ENCODE results near the gene FBRS. TPM values are rescaled to one million over a fixed set of nuclear protein-coding genes. Genes with fewer than 3 reads are reported as not detected.

The FBRS gene
- total and polyA plus RNA-seq, 4 donors, result 11.5 to 69.0 (median 46.0) TPM

GRCh38 chr16:30654856-30655255, 3.4 kb upstream of the FBRS start:
- H3K27me3 ChIP-seq (ENCODE audit: control insufficient read depth, insufficient read depth, low read length), result no peaks in the 10 kb centered on the region
- no peak overlapping the region for H3K4me3 ChIP-seq (ENCODE audit: low read depth, low read length)
- H3K36me3 ChIP-seq (ENCODE audit: control insufficient read depth, insufficient read depth, low read length), result peaks cover 49% of the 10 kb centered on the region
- 95% methylated on average over 18 of the region's 18 CpGs for WGBS (ENCODE audit: insufficient coverage)
- H3K27ac ChIP-seq (ENCODE audit: low read depth, low read length), result no peak overlapping the region
- H3K4me1 ChIP-seq (ENCODE audit: control insufficient read depth, insufficient read depth, low read length), result peaks cover 33% of the 10 kb centered on the region
- no peaks in the 10 kb centered on the region for H3K9me3 ChIP-seq (ENCODE audit: control insufficient read depth, insufficient read depth, low read length)
- DNase-seq (ENCODE audit: low read depth in 4 of 6, low spot score in 6 of 6), result no peak

GRCh38 chr16:30655815-30656347, 2.4 kb upstream of the FBRS start:
- H3K27me3 ChIP-seq (ENCODE audit: control insufficient read depth, insufficient read depth, low read length), result no peaks in the 10 kb centered on the region
- H3K9me3 ChIP-seq (ENCODE audit: control insufficient read depth, insufficient read depth, low read length), result no peaks in the 10 kb centered on the region
- peaks cover 58% of the 10 kb centered on the region for H3K36me3 ChIP-seq (ENCODE audit: control insufficient read depth, insufficient read depth, low read length)
- H3K4me3 ChIP-seq (ENCODE audit: low read depth, low read length), result no peak overlapping the region
- no peak overlapping the region for H3K27ac ChIP-seq (ENCODE audit: low read depth, low read length)
- no peak for DNase-seq (ENCODE audit: low read depth in 4 of 6, low spot score in 6 of 6)
- 94% methylated on average over 11 of the region's 12 CpGs for WGBS (ENCODE audit: insufficient coverage)
- peaks cover 40% of the 10 kb centered on the region for H3K4me1 ChIP-seq (ENCODE audit: control insufficient read depth, insufficient read depth, low read length)

GRCh38 chr16:30656388-30656787, 1.8 kb upstream of the FBRS start:
- no peaks in the 10 kb centered on the region for H3K9me3 ChIP-seq (ENCODE audit: control insufficient read depth, insufficient read depth, low read length)
- peaks cover 45% of the 10 kb centered on the region for H3K4me1 ChIP-seq (ENCODE audit: control insufficient read depth, insufficient read depth, low read length)
- H3K4me3 ChIP-seq (ENCODE audit: low read depth, low read length), result no peak overlapping the region
- WGBS (ENCODE audit: insufficient coverage), result 99% methylated on average over 6 of the region's 8 CpGs
- no peak for DNase-seq (ENCODE audit: low read depth in 4 of 6, low spot score in 6 of 6)
- no peak overlapping the region for H3K27ac ChIP-seq (ENCODE audit: low read depth, low read length)
- H3K36me3 ChIP-seq (ENCODE audit: control insufficient read depth, insufficient read depth, low read length), result peaks cover 62% of the 10 kb centered on the region
- no peaks in the 10 kb centered on the region for H3K27me3 ChIP-seq (ENCODE audit: control insufficient read depth, insufficient read depth, low read length)

- Histone ChIP-seq H3K9me3 (ENCODE audit: control insufficient read depth, insufficient read depth, low read length) (no peaks in the 10 kb centered on the region), H3K4me1 (ENCODE audit: control insufficient read depth, insufficient read depth, low read length) (peaks cover 43% of the 10 kb centered on the region), H3K27ac (ENCODE audit: low read depth, low read length) (peak overlapping the region; percentile 94), H3K4me3 (ENCODE audit: low read depth, low read length) (peak overlapping the region; percentile 51), H3K27me3 (ENCODE audit: control insufficient read depth, insufficient read depth, low read length) (no peaks in the 10 kb centered on the region), H3K36me3 (ENCODE audit: control insufficient read depth, insufficient read depth, low read length) (peaks cover 65% of the 10 kb centered on the region)
- no peak for DNase-seq (ENCODE audit: low read depth in 4 of 6, low spot score in 6 of 6)
- WGBS (ENCODE audit: insufficient coverage), result 22% methylated on average over 28 of the region's 32 CpGs
Measured at GRCh38 chr16:30656974-30657865, 1.0 kb upstream of the FBRS start.

- H3K4me3 ChIP-seq (ENCODE audit: low read depth, low read length), result peak overlapping the region; percentile 84
- H3K9me3 ChIP-seq (ENCODE audit: control insufficient read depth, insufficient read depth, low read length), result no peaks in the 10 kb centered on the region
- H3K27me3 ChIP-seq (ENCODE audit: control insufficient read depth, insufficient read depth, low read length), result no peaks in the 10 kb centered on the region
- peaks cover 41% of the 10 kb centered on the region for H3K4me1 ChIP-seq (ENCODE audit: control insufficient read depth, insufficient read depth, low read length)
- peak; percentile 93 to 99 (median 96) for DNase-seq (ENCODE audit: low read depth in 4 of 6, low spot score in 6 of 6)
- H3K36me3 ChIP-seq (ENCODE audit: control insufficient read depth, insufficient read depth, low read length), result peaks cover 65% of the 10 kb centered on the region
- under 1% methylated on average over 55 of the region's 64 CpGs for WGBS (ENCODE audit: insufficient coverage)
- H3K27ac ChIP-seq (ENCODE audit: low read depth, low read length), result peak overlapping the region; percentile 100
Measured at GRCh38 chr16:30658731-30659506, 688 bp downstream of the FBRS start.

GRCh38 chr16:30659507-30660423, 1.5 kb downstream of the FBRS start:
- H3K36me3 ChIP-seq (ENCODE audit: control insufficient read depth, insufficient read depth, low read length), result peaks cover 65% of the 10 kb centered on the region
- peak overlapping the region; percentile 84 for H3K4me3 ChIP-seq (ENCODE audit: low read depth, low read length)
- no peaks in the 10 kb centered on the region for H3K9me3 ChIP-seq (ENCODE audit: control insufficient read depth, insufficient read depth, low read length)
- no peaks in the 10 kb centered on the region for H3K27me3 ChIP-seq (ENCODE audit: control insufficient read depth, insufficient read depth, low read length)
- peaks cover 44% of the 10 kb centered on the region for H3K4me1 ChIP-seq (ENCODE audit: control insufficient read depth, insufficient read depth, low read length)
- peak in 2 of 6 donors; percentile 29 to 35 for DNase-seq (ENCODE audit: low read depth in 4 of 6, low spot score in 6 of 6)
- peak overlapping the region; percentile 76 for H3K27ac ChIP-seq (ENCODE audit: low read depth, low read length)
- WGBS (ENCODE audit: insufficient coverage), result 1% methylated on average over 77 of the region's 84 CpGs

- DNase-seq (ENCODE audit: low read depth in 4 of 6, low spot score in 6 of 6), result no peak
- WGBS (ENCODE audit: insufficient coverage), result 57% methylated on average over 19 of the region's 21 CpGs
- H3K27ac ChIP-seq (ENCODE audit: low read depth, low read length), result peak overlapping the region; percentile 76
- peaks cover 44% of the 10 kb centered on the region for H3K4me1 ChIP-seq (ENCODE audit: control insufficient read depth, insufficient read depth, low read length)
- no peaks in the 10 kb centered on the region for H3K9me3 ChIP-seq (ENCODE audit: control insufficient read depth, insufficient read depth, low read length)
- no peaks in the 10 kb centered on the region for H3K27me3 ChIP-seq (ENCODE audit: control insufficient read depth, insufficient read depth, low read length)
- peak overlapping the region; percentile 82 for H3K4me3 ChIP-seq (ENCODE audit: low read depth, low read length)
- H3K36me3 ChIP-seq (ENCODE audit: control insufficient read depth, insufficient read depth, low read length), result peaks cover 65% of the 10 kb centered on the region
Measured at GRCh38 chr16:30660424-30661261, 2.4 kb downstream of the FBRS start.

- Histone ChIP-seq H3K9me3 (ENCODE audit: control insufficient read depth, insufficient read depth, low read length) (no peaks in the 10 kb centered on the region), H3K4me1 (ENCODE audit: control insufficient read depth, insufficient read depth, low read length) (peaks cover 37% of the 10 kb centered on the region), H3K36me3 (ENCODE audit: control insufficient read depth, insufficient read depth, low read length) (peaks cover 70% of the 10 kb centered on the region), H3K27me3 (ENCODE audit: control insufficient read depth, insufficient read depth, low read length) (no peaks in the 10 kb centered on the region), H3K27ac (ENCODE audit: low read depth, low read length) (no peak overlapping the region), H3K4me3 (ENCODE audit: low read depth, low read length) (no peak overlapping the region)
- no peak for DNase-seq (ENCODE audit: low read depth in 4 of 6, low spot score in 6 of 6)
- 92% methylated on average over 8 of the region's 17 CpGs for WGBS (ENCODE audit: insufficient coverage)
Measured at GRCh38 chr16:30662449-30662848, 4.2 kb downstream of the FBRS start.

All from spinal cord (tissue), 10 donors.